GM18508 (cell line): Measurements from ENCODE around the gene ELK3.

Experiments
- ATAC-seq: cut with Tn5 transposase; IDR thresholded peaks from one replicate; pipeline ENCODE4 v1.9.1; 2021; ENCODE audit warnings: moderate number of reproducible peaks; ENCODE audit not compliant: insufficient read depth, unreplicated experiment

ELK3 gene

DNA sequence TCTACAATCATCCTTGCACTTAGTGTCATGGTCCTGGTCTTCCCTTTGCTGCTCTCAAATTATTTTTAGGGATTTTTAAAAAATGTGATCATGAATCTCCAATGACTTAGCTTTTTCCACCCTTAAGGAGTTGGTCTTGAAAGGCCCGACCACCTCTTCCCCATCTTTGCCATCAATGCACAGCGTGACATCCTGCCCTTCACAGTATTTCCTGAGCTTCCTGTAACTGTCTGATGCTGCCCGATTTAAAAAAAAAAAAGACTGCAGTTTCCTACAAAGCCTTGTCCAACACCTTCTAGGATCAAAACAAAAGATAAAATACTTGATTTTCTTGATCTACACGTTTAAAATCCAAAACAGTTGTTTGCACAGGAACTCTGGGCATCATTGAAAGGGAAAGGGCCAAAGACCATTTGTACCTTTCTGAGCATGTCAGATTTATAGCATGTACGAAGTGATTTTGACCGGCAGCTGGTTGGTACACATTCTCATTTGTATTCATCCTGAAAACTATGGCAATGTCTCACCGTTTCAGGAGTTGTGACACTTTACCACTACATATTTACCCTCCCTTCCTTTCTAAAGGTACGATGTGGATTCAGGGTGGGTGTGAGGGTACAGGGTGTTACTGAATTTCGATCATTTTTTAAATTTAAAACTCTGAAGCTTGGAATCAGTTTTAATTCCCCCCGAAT, 7.4 kb upstream of the ELK3 start:
- no peak for ATAC-seq

DNA sequence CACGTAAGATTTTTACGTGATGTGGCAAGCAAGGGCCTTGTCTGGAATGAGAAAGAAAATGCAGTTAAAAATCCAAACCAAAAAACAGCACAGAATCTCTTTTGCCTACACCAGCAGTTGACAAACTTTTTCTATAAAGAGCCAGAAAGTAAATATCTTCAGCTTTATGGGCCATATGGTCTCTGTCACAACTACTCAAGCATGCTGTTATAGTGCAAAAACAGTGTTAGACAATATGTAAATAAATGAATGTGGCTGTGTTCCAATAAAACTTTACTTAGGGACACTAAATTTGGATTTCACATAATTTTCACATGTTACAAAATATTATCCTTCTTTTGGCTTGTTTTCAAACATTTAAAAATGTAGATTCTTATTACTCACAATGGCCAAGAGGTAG, 6.2 kb upstream of the ELK3 start:
- no peak for ATAC-seq

DNA sequence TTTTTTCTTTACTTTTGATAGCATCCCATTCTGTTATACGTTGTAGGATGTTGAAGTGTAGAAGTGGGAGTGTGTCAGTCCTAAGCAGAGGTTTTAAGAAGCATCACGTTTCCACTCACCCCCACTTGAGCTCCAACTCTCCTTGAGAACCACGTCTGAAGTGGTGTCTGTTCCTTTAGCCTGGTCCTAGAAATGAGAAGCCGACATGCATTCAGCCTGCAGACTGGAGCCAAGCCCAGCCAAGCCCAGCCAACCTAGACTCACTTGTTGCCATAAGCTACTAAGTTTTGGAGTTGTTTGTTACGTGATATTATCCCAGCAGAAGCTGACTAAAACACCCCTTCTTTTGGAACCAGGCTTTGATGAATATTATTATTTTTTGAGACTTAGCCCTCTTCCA, 4.4 kb upstream of the ELK3 start:
- no peak for ATAC-seq

GRCh38 chr12:96190413-96191108, 3.6 kb upstream of the ELK3 start:
- ATAC-seq: no peak

- ATAC-seq: no peak
Measured at GRCh38 chr12:96192926-96193573, 1.1 kb upstream of the ELK3 start.

GRCh38 chr12:96194576-96194889, 358 bp downstream of the ELK3 start:
- no peak for ATAC-seq

GRCh38 chr12:96194971-96195844, 1.0 kb downstream of the ELK3 start:
- ATAC-seq: peak; percentile 81

DNA sequence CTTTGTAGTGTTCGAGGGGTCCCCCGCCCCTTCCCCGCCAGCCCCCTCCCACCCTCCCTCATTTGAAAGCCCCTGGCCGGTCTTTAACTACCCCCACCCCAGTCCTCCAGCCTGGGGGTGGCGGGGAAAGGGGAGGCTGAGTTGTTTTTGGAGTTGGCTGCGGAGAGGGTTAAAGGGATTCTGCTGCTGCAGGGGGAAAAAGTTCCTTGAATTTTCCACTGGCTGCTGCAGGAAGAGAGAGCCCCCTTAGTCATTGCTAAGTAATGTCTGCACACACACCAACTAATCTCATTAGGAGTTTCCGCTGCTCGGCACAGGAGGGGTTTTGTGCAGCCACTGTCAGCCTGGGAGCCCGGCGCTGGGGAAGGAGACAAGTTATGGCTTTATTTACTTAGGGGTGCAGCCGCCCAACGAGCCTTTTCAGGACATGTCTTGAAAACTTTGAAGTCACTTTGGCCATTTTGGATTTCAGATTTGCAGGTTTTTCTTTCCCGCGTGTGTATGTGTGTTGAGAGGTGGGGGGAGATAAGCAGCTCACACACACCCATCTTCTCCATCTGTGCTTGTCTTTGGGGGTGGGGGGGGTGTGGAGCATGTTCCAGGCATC, 1.8 kb downstream of the ELK3 start:
- no peak for ATAC-seq

DNA sequence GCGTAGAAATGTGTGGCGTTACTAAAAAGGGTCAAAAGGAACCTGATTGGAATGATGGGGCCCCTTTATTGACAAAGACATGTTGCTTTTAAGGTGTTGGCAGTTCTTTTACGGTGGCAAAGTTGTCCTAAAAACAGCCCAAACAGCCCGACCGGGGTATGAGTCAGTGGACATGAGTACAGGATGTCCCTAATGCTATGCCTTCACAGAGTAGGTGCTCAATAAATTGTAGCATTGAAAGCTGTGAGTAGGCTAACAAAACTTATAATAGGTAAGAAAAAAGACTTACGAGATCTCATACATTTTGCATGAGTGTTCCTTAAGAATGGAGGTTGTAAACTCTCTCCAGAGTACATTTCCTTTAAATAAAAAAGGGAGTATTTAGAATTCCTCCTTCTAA, 2.6 kb downstream of the ELK3 start:
- ATAC-seq: no peak

DNA sequence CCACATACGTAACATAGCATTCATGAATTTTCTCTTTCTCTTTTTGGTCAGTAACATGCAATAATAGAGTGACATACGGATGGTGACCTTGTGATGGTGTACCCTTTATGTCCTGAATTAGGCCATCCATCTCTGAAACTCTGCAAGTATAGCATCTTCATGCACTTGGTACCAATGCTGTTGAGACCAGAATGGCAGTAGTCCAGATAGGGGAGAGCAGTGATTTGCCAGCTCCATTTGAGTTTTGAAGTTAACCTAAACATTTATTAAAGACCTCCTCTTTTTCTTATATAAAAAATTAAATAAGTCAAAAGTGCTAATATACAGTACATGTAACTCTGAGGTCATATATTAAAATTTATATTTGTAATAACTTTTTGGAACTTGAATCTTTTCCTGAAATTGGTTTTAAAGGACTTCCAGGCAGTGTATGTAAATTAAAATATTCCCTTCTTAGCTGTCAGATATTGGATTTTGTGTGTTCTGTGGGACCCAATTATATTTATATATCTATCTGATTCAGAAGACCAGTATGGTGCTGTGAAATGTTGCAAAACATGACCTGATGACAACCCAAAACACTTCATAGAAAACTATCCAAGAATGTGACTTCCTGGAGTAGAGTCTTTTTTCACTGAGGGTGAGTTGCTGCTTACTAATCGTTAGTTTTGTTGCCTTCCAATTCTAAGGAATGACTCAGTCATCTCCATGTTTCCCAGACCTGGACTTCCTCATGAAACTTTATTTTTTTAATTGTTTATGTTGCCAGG, 3.5 kb downstream of the ELK3 start:
- ATAC-seq: no peak

DNA sequence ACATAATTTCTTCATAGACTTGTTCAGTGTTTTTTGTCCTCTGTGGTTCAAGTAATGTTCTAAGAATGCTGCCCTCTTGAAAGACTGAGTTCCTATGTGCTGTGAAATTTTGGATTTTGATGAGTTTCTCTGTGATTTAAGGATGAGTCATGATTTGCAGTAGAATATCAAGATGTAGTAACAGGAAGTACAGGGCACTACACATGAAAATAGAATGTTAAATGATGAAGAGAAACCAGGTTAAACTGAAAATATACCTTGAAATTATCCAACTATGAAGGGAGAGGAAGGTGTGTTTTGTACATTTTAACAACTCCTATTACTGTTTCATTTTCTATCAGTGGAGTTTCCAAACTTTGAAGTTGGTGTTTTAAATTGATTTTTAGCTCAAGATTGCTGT, 4.8 kb downstream of the ELK3 start:
- ATAC-seq: no peak

- ATAC-seq: no peak
Measured at GRCh38 chr12:96199464-96199863, 5.3 kb downstream of the ELK3 start.

- no peak for ATAC-seq
Measured at GRCh38 chr12:96201272-96202227, 7.4 kb downstream of the ELK3 start.

DNA sequence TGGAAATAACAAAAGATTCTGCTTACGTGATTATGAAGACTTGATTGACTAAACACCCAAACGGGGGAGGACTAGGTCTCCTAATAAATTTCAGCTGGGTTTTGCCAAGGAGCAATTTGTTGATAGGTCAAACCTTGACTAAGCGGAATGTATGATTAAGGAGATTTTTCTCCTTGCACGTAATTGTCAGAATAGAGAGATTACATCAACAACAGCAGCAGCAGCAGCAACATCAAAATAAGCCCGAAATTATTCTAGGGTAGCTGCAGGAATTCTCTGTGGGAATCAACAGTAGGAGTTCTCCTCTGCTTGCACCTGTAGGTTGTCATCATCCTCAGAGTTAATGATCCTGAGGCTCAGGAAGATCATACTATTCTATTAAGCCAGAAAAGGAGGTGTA, 10.2 kb downstream of the ELK3 start:
- ATAC-seq: no peak

DNA sequence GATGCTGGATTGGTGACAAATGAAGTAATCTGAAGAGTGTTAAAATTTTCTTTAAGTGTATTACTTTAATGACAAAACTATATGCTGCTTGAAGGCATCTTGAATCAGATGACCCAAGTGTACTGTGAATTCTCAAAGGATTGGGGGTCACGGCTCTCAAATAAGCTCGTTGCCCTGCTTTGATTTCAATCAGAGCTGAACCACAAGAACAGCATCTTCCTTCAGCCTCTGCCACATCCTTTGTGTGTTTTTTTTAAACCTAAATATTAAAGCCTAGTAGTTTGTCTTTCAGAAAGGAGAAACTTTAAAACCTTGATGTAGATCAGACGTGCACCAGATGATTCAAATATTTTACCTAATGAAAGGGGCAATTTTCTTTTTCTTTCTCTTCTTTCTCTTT, 11.7 kb downstream of the ELK3 start:
- ATAC-seq: no peak

- no peak for ATAC-seq
Measured at GRCh38 chr12:96206936-96207662, 12.9 kb downstream of the ELK3 start.

DNA sequence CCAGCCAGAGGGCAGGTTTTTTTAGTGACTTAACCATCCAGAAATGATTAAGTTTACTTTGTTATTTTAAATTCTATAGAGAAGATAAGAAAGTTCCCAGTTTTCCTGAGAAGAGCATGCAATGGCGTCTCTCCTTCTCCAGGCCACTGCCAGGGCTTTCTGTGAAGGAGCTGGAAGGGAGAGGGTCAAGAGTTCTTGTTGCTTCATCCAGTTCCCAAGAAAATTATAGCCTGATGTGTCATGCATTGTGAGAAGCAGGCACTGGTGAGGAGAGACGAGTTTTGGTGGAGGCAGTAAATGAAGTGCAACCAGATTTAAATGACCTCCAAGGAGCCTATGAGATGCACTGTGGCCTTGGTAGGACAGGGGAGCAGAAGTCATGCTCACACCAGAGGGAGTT, 14.2 kb downstream of the ELK3 start:
- no peak for ATAC-seq
